Lower lobe of right lung (tissue), 2 donors: ENCODE results near the gene GJA3. TPM values are rescaled to one million over a fixed set of nuclear protein-coding genes. Genes with fewer than 3 reads are reported as not detected.

Experiments
- ATAC-seq, 2 donors: fragments of 200-7000 bp; cut with Tn5 transposase; one replicate each; pipeline ENCODE4 v1.9.1; 2020 to 2022; ENCODE audit warnings: mild to moderate bottlenecking in 2 of 2, moderate library complexity in 2 of 2
- DNase-seq: peaks from one replicate; pipeline ENCODE4 v3.0.0-alpha.2; 2020
- H3K27ac ChIP-seq: fragments of 200-600 bp; one replicate; pipeline ENCODE4 v1.8.0; 2022
- H3K27me3 ChIP-seq: fragments of 200-600 bp; one replicate; pipeline ENCODE4 v1.8.0; 2022; ENCODE audit warnings: low read depth
- H3K36me3 ChIP-seq: fragments of 200-600 bp; one replicate; pipeline ENCODE4 v1.8.0; 2022; ENCODE audit warnings: mild to moderate bottlenecking
- H3K4me1 ChIP-seq: fragments of 200-600 bp; one replicate; pipeline ENCODE4 v1.8.0; 2022
- H3K4me3 ChIP-seq: fragments of 200-600 bp; one replicate; pipeline ENCODE4 v1.8.0; 2022; ENCODE audit warnings: mild to moderate bottlenecking
- H3K9me3 ChIP-seq: fragments of 200-600 bp; one replicate; pipeline ENCODE4 v1.8.0; 2022
- CTCF ChIP-seq: fragments of 200-600 bp; IDR thresholded peaks from one replicate; pipeline ENCODE4 v1.8.0; 2022; ENCODE audit warnings: antibody characterized with exemption, mild to moderate bottlenecking
- intact Hi-C: fragments of 100-400 bp; cut with DNase I; formaldehyde crosslinking; loops from one replicate; pipeline ENCODE4 v1.11.0; 2022
- total RNA-seq: library from RNA; stranded (reverse); fragmentation: NEBNext Ultra II Directional; extraction: Animal tissue kit (Norgen Biotek cat#: 25700); gene quantifications from one replicate; pipeline ENCODE4 v1.2.1, GENCODE V29; 2021
- donor health status: DM: no; HTN: yes; CAD: no; lungs with severe emphysema.

Gene GJA3
- total RNA-seq, 1 donor from 2014 or later = not detected

GRCh38 chr13:20132052-20132634 lies 28.7 kb downstream of the GJA3 start:
- no peak overlapping the region for H3K4me3 ChIP-seq
- H3K27me3 ChIP-seq = peaks cover 47% of the 10 kb centered on the region
- H3K9me3 ChIP-seq = no peaks in the 10 kb centered on the region
- no peak for TF ChIP-seq CTCF
- no peaks in the 10 kb centered on the region for H3K36me3 ChIP-seq
- DNase-seq (no peak), ATAC-seq (no peak)
- no peak overlapping the region for H3K27ac ChIP-seq
- H3K4me1 ChIP-seq = peaks cover 12% of the 10 kb centered on the region
- intact Hi-C loops = no loop called here

GRCh38 chr13:20131057-20131832 lies 29.6 kb downstream of the GJA3 start:
- H3K9me3 ChIP-seq = no peaks in the 10 kb centered on the region
- H3K27me3 ChIP-seq = peaks cover 38% of the 10 kb centered on the region
- no peaks in the 10 kb centered on the region for H3K36me3 ChIP-seq
- ATAC-seq (no peak), DNase-seq (no peak)
- TF ChIP-seq CTCF = no peak
- no peak overlapping the region for H3K27ac ChIP-seq
- intact Hi-C loops = no loop called here
- no peak overlapping the region for H3K4me3 ChIP-seq
- peaks cover 12% of the 10 kb centered on the region for H3K4me1 ChIP-seq

- Histone ChIP-seq H3K4me3 (no peak overlapping the region), H3K27me3 (peaks cover 36% of the 10 kb centered on the region), H3K9me3 (no peaks in the 10 kb centered on the region), H3K36me3 (no peaks in the 10 kb centered on the region), H3K27ac (no peak overlapping the region), H3K4me1 (peaks cover 12% of the 10 kb centered on the region)
- ATAC-seq (no peak), DNase-seq (no peak)
- no peak for TF ChIP-seq CTCF
- intact Hi-C loops = no loop called here
These were observed 30.2 kb downstream of the GJA3 start for GRCh38 chr13:20130652-20131051.

- ATAC-seq = no peak
- H3K4me3 ChIP-seq = no peak overlapping the region
- intact Hi-C loops = no loop called here
- no peak for DNase-seq
- H3K27ac ChIP-seq = no peak overlapping the region
- H3K27me3 ChIP-seq = peaks cover 34% of the 10 kb centered on the region
- no peaks in the 10 kb centered on the region for H3K36me3 ChIP-seq
- H3K4me1 ChIP-seq = peaks cover 12% of the 10 kb centered on the region
- no peaks in the 10 kb centered on the region for H3K9me3 ChIP-seq
- no peak for TF ChIP-seq CTCF
These were observed 30.8 kb downstream of the GJA3 start for GRCh38 chr13:20130012-20130411.

GRCh38 chr13:20129076-20129475 lies 31.8 kb downstream of the GJA3 start:
- intact Hi-C loops = no loop called here
- DNase-seq (no peak), ATAC-seq (no peak)
- Histone ChIP-seq H3K27me3 (peaks cover 31% of the 10 kb centered on the region), H3K4me3 (peak overlapping the region; percentile 57), H3K36me3 (no peaks in the 10 kb centered on the region), H3K9me3 (no peaks in the 10 kb centered on the region), H3K4me1 (peaks cover 12% of the 10 kb centered on the region), H3K27ac (no peak overlapping the region)
- no peak for TF ChIP-seq CTCF
